GM23338 (cell line): ENCODE results near the gene RBAK. TPM values are rescaled to one million over a fixed set of nuclear protein-coding genes. Genes with fewer than 3 reads are reported as not detected.

Source experiments
- ATAC-seq: fragments of 200-7000 bp; cut with Tn5 transposase; 3 replicates; pipeline ENCODE4 v1.9.1; 2020
- DNase-seq: peaks from one replicate; pipeline ENCODE4 v3.0.0-alpha.2; 2015; ENCODE audit warnings: low spot score
- H2AFZ ChIP-seq: fragments of 200-600 bp; sonication (generic); 2 replicates; pipeline ENCODE4 v1.8.0; 2016; ENCODE audit warnings: antibody characterized with exemption, mild to moderate bottlenecking, moderate library complexity
- H3F3A ChIP-seq: fragments of 200-600 bp; sonication (generic); replicated peaks from 2 replicates; pipeline ENCODE4 v1.8.0; 2017; ENCODE audit warnings: antibody characterized with exemption, mixed run types, low read depth
- H3K27ac ChIP-seq: fragments of 200-600 bp; sonication (generic); 2 replicates; pipeline ENCODE4 v1.6.1; 2016; ENCODE audit warnings: low read depth
- H3K27me3 ChIP-seq: fragments of 200-600 bp; sonication (generic); 2 replicates; pipeline ENCODE4 v1.8.0; 2016; ENCODE audit warnings: mild to moderate bottlenecking, mixed run types, moderate library complexity; ENCODE audit not compliant: insufficient read depth
- H3K36me3 ChIP-seq: fragments of 200-600 bp; sonication (generic); 2 replicates; pipeline ENCODE4 v1.8.0; 2016; ENCODE audit warnings: mild to moderate bottlenecking; ENCODE audit not compliant: insufficient read depth
- H3K4me1 ChIP-seq: fragments of 200-600 bp; sonication (generic); 2 replicates; pipeline ENCODE4 v1.8.0; 2016; ENCODE audit warnings: mild to moderate bottlenecking, moderate library complexity; ENCODE audit not compliant: insufficient read depth
- H3K4me2 ChIP-seq: fragments of 200-600 bp; sonication (generic); 2 replicates; pipeline ENCODE4 v1.7.1; 2017; ENCODE audit warnings: mixed run types
- H3K4me3 ChIP-seq: fragments of 200-600 bp; sonication (generic); 2 replicates; pipeline ENCODE4 v1.6.1; 2016; ENCODE audit warnings: mixed run types
- H3K79me2 ChIP-seq: fragments of 200-600 bp; sonication (generic); replicated peaks from 2 replicates; pipeline ENCODE4 v1.8.0; 2017; ENCODE audit warnings: mild to moderate bottlenecking; ENCODE audit not compliant: insufficient read depth
- H3K9me2 ChIP-seq: fragments of 200-600 bp; sonication (generic); 2 replicates; pipeline ENCODE4 v1.8.0; 2017; ENCODE audit not compliant: insufficient read depth
- H4K20me1 ChIP-seq: fragments of 200-600 bp; sonication (generic); replicated peaks from 2 replicates; pipeline ENCODE4 v1.8.0; 2017; ENCODE audit warnings: mild to moderate bottlenecking; ENCODE audit not compliant: insufficient read depth
- H3K27ac Mint-ChIP-seq: 2 replicates; pipeline ENCODE4 v1.8.0; 2020; ENCODE audit warnings: inconsistent platforms, mild to moderate bottlenecking, moderate library complexity, mixed read lengths
- H3K27me3 Mint-ChIP-seq: 3 replicates; pipeline ENCODE4 v1.8.0; 2022; ENCODE audit warnings: low read depth, mild to moderate bottlenecking, moderate library complexity, mixed read lengths, inconsistent platforms; ENCODE audit not compliant: insufficient read depth, poor library complexity
- H3K36me3 Mint-ChIP-seq: 3 replicates; pipeline ENCODE4 v1.8.0; 2021; ENCODE audit warnings: low read depth, mild to moderate bottlenecking, inconsistent platforms, moderate library complexity, mixed read lengths
- H3K4me1 Mint-ChIP-seq: 3 replicates; pipeline ENCODE4 v1.8.0; 2020; ENCODE audit warnings: mild to moderate bottlenecking, inconsistent platforms, mixed read lengths
- H3K4me3 Mint-ChIP-seq: 3 replicates; pipeline ENCODE4 v1.8.0; 2021; ENCODE audit warnings: moderate library complexity, mild to moderate bottlenecking, inconsistent platforms, mixed read lengths
- H3K9me3 Mint-ChIP-seq: 3 replicates; pipeline ENCODE4 v1.8.0; 2020; ENCODE audit warnings: moderate library complexity, mild to moderate bottlenecking, inconsistent platforms, mixed read lengths
- CREB1 ChIP-seq: fragments of 250-450 bp; sonication (Bioruptor Pico); IDR thresholded peaks from 2 replicates; pipeline ENCODE4 v1.5.0; 2020; ENCODE audit warnings: low read depth, mild to moderate bottlenecking, moderate library complexity
- EZH2 ChIP-seq: fragments of 200-600 bp; sonication (generic); IDR thresholded peaks from one replicate; pipeline ENCODE4 v1.8.0; 2017; ENCODE audit warnings: antibody characterized with exemption, mild to moderate bottlenecking, low read depth; ENCODE audit not compliant: unreplicated experiment
- EZH2phosphoT487 ChIP-seq: fragments of 200-600 bp; sonication (generic); IDR thresholded peaks from one replicate; pipeline ENCODE4 v1.8.1; 2018; ENCODE audit warnings: antibody characterized with exemption; ENCODE audit not compliant: unreplicated experiment
- JUNB ChIP-seq: IDR thresholded peaks from one replicate; pipeline ENCODE4 v1.6.1; 2016; ENCODE audit warnings: antibody characterized with exemption; ENCODE audit not compliant: unreplicated experiment
- NANOG ChIP-seq: IDR thresholded peaks from 2 replicates; pipeline ENCODE4 v1.6.1; 2016; ENCODE audit warnings: antibody characterized with exemption, borderline replicate concordance
- POLR2AphosphoS5 ChIP-seq: IDR thresholded peaks from 2 replicates; pipeline ENCODE4 v1.6.1; 2016; ENCODE audit warnings: antibody characterized with exemption, low read depth
- STAT1 ChIP-seq: IDR thresholded peaks from one replicate; pipeline ENCODE4 v1.6.1; 2016; ENCODE audit warnings: antibody characterized with exemption; ENCODE audit not compliant: unreplicated experiment
- ZNF114 ChIP-seq: fragments of 250-450 bp; sonication (Bioruptor Pico); IDR thresholded peaks from 2 replicates; pipeline ENCODE4 v1.5.0; 2020; ENCODE audit warnings: mild to moderate bottlenecking, moderate library complexity
- ZNF331 ChIP-seq: fragments of 250-450 bp; sonication (Bioruptor Pico); IDR thresholded peaks from 2 replicates; pipeline ENCODE4 v1.5.0; 2020; ENCODE audit warnings: low read depth, mild to moderate bottlenecking, moderate library complexity
- ZNF462 ChIP-seq: fragments of 250-450 bp; sonication (Bioruptor Pico); IDR thresholded peaks from 2 replicates; pipeline ENCODE4 v1.5.0; 2020; ENCODE audit warnings: mild to moderate bottlenecking, moderate library complexity
- polyA plus RNA-seq: library from polyadenylated mRNA; unstranded; fragments of >200 nt; fragmentation: Nextera tagmentation; extraction: Ambion mirVana; gene quantifications from 2 replicates; pipeline ENCODE4 v1.2.1, GENCODE V29; 2016
- total RNA-seq: library from RNA; depleted of rRNA; stranded (reverse); fragments of >200 nt; shearing (Covaris generic); gene quantifications from 2 replicates; pipeline ENCODE4 v1.2.3, GENCODE V29; 2014
- TF ChIP-seq, protein P1 (sequence below), 2 experiments: fragments of 200-600 bp in 1 of 2; sonication (generic) in 1 of 2; conservative IDR thresholded peaks; 2 replicates each; pipeline versions ENCODE4 v1.5.1 to v1.6.1; 2016 to 2017; ENCODE audit warnings: antibody characterized with exemption in 2 of 2, low read depth in 2 of 2, mild to moderate bottlenecking in 2 of 2, moderate library complexity in 1 of 2
- TF ChIP-seq, protein P2 (sequence below): IDR thresholded peaks from one replicate; pipeline ENCODE4 v1.6.1; 2018; ENCODE audit warnings: antibody characterized with exemption; ENCODE audit not compliant: unreplicated experiment
- TF ChIP-seq, protein P3 (sequence below): IDR thresholded peaks from 2 replicates; pipeline ENCODE4 v1.6.1; 2016; ENCODE audit warnings: antibody characterized with exemption

The RBAK gene
- total and polyA plus RNA-seq, 2 experiments from 2014 or later, result 6.5 to 15.2 TPM

GRCh38 chr7:5070206-5070605, 24.5 kb downstream of the RBAK start:
- H3K36me3 ChIP-seq, result peaks cover 40% of the 10 kb centered on the region
- 0 out of 2 replicates have a peak, but pooled peaks cover 2% of the 10 kb centered on the region for H3K79me2 ChIP-seq
- H3K27me3 ChIP-seq, result peaks cover 1% of the 10 kb centered on the region; the same call in 1 of the 2 replicates
- Mint-ChIP-seq H3K4me1 (no peaks in the 10 kb centered on the region), H3K4me3 (no peak overlapping the region), H3K36me3 (peaks cover 61% of the 10 kb centered on the region), H3K27ac (no peak overlapping the region), H3K27me3 (peaks cover 20% of the 10 kb centered on the region), H3K9me3 (peaks cover 83% of the 10 kb centered on the region)
- no peak overlapping the region for H3K4me3 ChIP-seq
- DNase-seq (no peak), ATAC-seq (no peak)
- no peaks in the 10 kb centered on the region for H3K4me1 ChIP-seq
- H3F3A ChIP-seq, result no peaks in the 10 kb centered on the region; the same call in 1 of the 2 replicates
- TF ChIP-seq EZH2phosphoT487 (no peak), STAT1 (no peak), JUNB (no peak), POLR2AphosphoS5 (no peak), EZH2 (no peak), ZNF462 (CRISPR knock-in tag) (no peak), ZNF331 (CRISPR knock-in tag) (no peak), CREB1 (CRISPR knock-in tag) (no peak), ZNF114 (CRISPR knock-in tag) (no peak), NANOG (no peak)
- TF ChIP-seq, protein P1, sequence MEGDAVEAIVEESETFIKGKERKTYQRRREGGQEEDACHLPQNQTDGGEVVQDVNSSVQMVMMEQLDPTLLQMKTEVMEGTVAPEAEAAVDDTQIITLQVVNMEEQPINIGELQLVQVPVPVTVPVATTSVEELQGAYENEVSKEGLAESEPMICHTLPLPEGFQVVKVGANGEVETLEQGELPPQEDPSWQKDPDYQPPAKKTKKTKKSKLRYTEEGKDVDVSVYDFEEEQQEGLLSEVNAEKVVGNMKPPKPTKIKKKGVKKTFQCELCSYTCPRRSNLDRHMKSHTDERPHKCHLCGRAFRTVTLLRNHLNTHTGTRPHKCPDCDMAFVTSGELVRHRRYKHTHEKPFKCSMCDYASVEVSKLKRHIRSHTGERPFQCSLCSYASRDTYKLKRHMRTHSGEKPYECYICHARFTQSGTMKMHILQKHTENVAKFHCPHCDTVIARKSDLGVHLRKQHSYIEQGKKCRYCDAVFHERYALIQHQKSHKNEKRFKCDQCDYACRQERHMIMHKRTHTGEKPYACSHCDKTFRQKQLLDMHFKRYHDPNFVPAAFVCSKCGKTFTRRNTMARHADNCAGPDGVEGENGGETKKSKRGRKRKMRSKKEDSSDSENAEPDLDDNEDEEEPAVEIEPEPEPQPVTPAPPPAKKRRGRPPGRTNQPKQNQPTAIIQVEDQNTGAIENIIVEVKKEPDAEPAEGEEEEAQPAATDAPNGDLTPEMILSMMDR (conservative IDR thresholded peaks at IDR 0.05; ENCODE audit: low read depth in 2 of 2), result no peak
- TF ChIP-seq, protein P2, sequence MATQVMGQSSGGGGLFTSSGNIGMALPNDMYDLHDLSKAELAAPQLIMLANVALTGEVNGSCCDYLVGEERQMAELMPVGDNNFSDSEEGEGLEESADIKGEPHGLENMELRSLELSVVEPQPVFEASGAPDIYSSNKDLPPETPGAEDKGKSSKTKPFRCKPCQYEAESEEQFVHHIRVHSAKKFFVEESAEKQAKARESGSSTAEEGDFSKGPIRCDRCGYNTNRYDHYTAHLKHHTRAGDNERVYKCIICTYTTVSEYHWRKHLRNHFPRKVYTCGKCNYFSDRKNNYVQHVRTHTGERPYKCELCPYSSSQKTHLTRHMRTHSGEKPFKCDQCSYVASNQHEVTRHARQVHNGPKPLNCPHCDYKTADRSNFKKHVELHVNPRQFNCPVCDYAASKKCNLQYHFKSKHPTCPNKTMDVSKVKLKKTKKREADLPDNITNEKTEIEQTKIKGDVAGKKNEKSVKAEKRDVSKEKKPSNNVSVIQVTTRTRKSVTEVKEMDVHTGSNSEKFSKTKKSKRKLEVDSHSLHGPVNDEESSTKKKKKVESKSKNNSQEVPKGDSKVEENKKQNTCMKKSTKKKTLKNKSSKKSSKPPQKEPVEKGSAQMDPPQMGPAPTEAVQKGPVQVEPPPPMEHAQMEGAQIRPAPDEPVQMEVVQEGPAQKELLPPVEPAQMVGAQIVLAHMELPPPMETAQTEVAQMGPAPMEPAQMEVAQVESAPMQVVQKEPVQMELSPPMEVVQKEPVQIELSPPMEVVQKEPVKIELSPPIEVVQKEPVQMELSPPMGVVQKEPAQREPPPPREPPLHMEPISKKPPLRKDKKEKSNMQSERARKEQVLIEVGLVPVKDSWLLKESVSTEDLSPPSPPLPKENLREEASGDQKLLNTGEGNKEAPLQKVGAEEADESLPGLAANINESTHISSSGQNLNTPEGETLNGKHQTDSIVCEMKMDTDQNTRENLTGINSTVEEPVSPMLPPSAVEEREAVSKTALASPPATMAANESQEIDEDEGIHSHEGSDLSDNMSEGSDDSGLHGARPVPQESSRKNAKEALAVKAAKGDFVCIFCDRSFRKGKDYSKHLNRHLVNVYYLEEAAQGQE, result no peak
- TF ChIP-seq, protein P3, sequence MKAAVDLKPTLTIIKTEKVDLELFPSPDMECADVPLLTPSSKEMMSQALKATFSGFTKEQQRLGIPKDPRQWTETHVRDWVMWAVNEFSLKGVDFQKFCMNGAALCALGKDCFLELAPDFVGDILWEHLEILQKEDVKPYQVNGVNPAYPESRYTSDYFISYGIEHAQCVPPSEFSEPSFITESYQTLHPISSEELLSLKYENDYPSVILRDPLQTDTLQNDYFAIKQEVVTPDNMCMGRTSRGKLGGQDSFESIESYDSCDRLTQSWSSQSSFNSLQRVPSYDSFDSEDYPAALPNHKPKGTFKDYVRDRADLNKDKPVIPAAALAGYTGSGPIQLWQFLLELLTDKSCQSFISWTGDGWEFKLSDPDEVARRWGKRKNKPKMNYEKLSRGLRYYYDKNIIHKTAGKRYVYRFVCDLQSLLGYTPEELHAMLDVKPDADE, result no peak
- H3K27ac ChIP-seq, result no peak overlapping the region
- no peak overlapping the region for H3K4me2 ChIP-seq
- no peaks in the 10 kb centered on the region for H4K20me1 ChIP-seq
- no peaks in the 10 kb centered on the region for H3K9me2 ChIP-seq
- H2AFZ ChIP-seq, result no peak overlapping the region
